HL-60 (cell line): Measurements from ENCODE around the gene DIP2C.
"Not testable (repeated sequence)": the region's sequence is repeated elsewhere in the genome, so short reads cannot be mapped to it uniquely, and the experiment has no call there.

Source experiments
- GABPA ChIP-seq: IDR thresholded peaks from 2 replicates; pipeline ENCODE4 v1.6.1; 2012; ENCODE audit warnings: low read depth
- POLR2AphosphoS5 ChIP-seq: IDR thresholded peaks from 2 replicates; pipeline ENCODE4 v1.6.1; 2012; ENCODE audit warnings: low read depth
- REST ChIP-seq: IDR thresholded peaks from 2 replicates; pipeline ENCODE4 v1.6.1; 2012; ENCODE audit warnings: low read depth; ENCODE audit not compliant: insufficient replicate concordance
- SPI1 ChIP-seq: IDR thresholded peaks from 2 replicates; pipeline ENCODE4 v1.6.1; 2012; ENCODE audit warnings: low read depth, mild to moderate bottlenecking, borderline replicate concordance
- TF ChIP-seq, protein P1 (sequence below): IDR thresholded peaks from one replicate; pipeline ENCODE4 v1.5.1; 2011; ENCODE audit warnings: low read length, control low read depth, inconsistent platforms; ENCODE audit not compliant: insufficient read depth

GRCh38 chr10:678662-679005 is 10.8 kb downstream of the DIP2C start:
- TF ChIP-seq, protein P1, sequence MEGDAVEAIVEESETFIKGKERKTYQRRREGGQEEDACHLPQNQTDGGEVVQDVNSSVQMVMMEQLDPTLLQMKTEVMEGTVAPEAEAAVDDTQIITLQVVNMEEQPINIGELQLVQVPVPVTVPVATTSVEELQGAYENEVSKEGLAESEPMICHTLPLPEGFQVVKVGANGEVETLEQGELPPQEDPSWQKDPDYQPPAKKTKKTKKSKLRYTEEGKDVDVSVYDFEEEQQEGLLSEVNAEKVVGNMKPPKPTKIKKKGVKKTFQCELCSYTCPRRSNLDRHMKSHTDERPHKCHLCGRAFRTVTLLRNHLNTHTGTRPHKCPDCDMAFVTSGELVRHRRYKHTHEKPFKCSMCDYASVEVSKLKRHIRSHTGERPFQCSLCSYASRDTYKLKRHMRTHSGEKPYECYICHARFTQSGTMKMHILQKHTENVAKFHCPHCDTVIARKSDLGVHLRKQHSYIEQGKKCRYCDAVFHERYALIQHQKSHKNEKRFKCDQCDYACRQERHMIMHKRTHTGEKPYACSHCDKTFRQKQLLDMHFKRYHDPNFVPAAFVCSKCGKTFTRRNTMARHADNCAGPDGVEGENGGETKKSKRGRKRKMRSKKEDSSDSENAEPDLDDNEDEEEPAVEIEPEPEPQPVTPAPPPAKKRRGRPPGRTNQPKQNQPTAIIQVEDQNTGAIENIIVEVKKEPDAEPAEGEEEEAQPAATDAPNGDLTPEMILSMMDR, result not testable (repeated sequence)
- TF ChIP-seq POLR2AphosphoS5, GABPA, SPI1, REST: not testable (repeated sequence)
